Vagina (tissue), 2 donors: ENCODE results near the gene SMAGP.

Experiments
- POLR2A ChIP-seq, 2 donors: fragments of 450-650 bp; IDR thresholded peaks; one replicate each; pipeline ENCODE4 v1.6.1; 2017; ENCODE audit warnings: antibody characterized with exemption in 2 of 2, mild to moderate bottlenecking in 2 of 2, moderate library complexity in 2 of 2
- POLR2AphosphoS5 ChIP-seq, 2 donors: sonication (generic); formaldehyde crosslinking; IDR thresholded peaks; one replicate each; pipeline ENCODE4 v1.9.0; 2017; ENCODE audit warnings: antibody characterized with exemption in 2 of 2, mild to moderate bottlenecking in 2 of 2, low read depth in 1 of 2; ENCODE audit not compliant: insufficient read depth in 1 of 2
- TF ChIP-seq, protein P1 (sequence below), 3 experiments: fragments of 450-650 bp in 2 of 3; fragments of 200-600 bp in 1 of 3; sonication (generic) in 1 of 3; IDR thresholded peaks; one replicate each; pipeline ENCODE4 v1.5.1; 2017 to 2019; ENCODE audit warnings: antibody characterized with exemption in 3 of 3, mild to moderate bottlenecking in 2 of 3, moderate library complexity in 2 of 3

DNA sequence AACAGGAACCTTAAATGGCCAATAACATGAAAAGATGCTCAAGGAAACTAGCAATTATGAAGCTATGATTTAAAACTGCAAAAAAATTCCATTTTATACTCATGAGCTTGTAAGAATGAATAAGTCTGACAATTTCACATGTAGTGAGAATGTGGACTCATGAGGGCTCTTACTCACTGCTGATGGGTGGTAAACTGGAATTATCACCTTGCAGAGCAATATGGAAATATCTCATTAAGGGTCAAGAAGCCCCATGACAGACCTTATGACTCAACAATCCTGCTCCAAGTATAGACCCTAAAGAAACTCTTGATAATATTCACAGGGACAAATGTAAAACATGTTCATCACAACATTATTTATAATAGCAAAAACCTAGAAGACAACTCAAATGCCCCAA lies 23.5 kb upstream of the SMAGP start:
- TF ChIP-seq, protein P1, sequence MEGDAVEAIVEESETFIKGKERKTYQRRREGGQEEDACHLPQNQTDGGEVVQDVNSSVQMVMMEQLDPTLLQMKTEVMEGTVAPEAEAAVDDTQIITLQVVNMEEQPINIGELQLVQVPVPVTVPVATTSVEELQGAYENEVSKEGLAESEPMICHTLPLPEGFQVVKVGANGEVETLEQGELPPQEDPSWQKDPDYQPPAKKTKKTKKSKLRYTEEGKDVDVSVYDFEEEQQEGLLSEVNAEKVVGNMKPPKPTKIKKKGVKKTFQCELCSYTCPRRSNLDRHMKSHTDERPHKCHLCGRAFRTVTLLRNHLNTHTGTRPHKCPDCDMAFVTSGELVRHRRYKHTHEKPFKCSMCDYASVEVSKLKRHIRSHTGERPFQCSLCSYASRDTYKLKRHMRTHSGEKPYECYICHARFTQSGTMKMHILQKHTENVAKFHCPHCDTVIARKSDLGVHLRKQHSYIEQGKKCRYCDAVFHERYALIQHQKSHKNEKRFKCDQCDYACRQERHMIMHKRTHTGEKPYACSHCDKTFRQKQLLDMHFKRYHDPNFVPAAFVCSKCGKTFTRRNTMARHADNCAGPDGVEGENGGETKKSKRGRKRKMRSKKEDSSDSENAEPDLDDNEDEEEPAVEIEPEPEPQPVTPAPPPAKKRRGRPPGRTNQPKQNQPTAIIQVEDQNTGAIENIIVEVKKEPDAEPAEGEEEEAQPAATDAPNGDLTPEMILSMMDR (IDR thresholded peaks at IDR 0.05) = no peak
- TF ChIP-seq POLR2A (IDR thresholded peaks at IDR 0.05) = no peak
- no peak for TF ChIP-seq POLR2AphosphoS5 (IDR thresholded peaks at IDR 0.05; ENCODE audit: insufficient read depth in 1 of 2, low read depth in 1 of 2)
